ENCODE measurements around the gene COX20.

The COX20 gene

GRCh38 chr1:244851546-244852231 lies 16.2 kb downstream of the COX20 start:
- TF ChIP-seq CTCF (IDR thresholded peaks at IDR 0.05; ENCODE audit: low read depth, low read length) = no peak
- H3K4me3 ChIP-seq (ENCODE audit: low read depth, low read length) = no peak overlapping the region

- no peak overlapping the region for H3K4me3 ChIP-seq (ENCODE audit: low read depth, low read length)
- TF ChIP-seq CTCF (IDR thresholded peaks at IDR 0.05; ENCODE audit: low read depth, low read length) = no peak
These were observed 17.2 kb downstream of the COX20 start for GRCh38 chr1:244852694-244853093.

- H3K4me3 ChIP-seq (ENCODE audit: low read depth, low read length) = no peak overlapping the region
- TF ChIP-seq CTCF (IDR thresholded peaks at IDR 0.05; ENCODE audit: low read depth, low read length) = no peak
These were observed 18.7 kb downstream of the COX20 start for GRCh38 chr1:244854166-244854565.

- H3K4me3 ChIP-seq (ENCODE audit: low read depth, low read length) = no peak overlapping the region
- TF ChIP-seq CTCF (IDR thresholded peaks at IDR 0.05; ENCODE audit: low read depth, low read length) = no peak
These were observed 19.6 kb downstream of the COX20 start for GRCh38 chr1:244854865-244855578.

- H3K4me3 ChIP-seq (ENCODE audit: low read depth, low read length) = no peak overlapping the region
- no peak for TF ChIP-seq CTCF (IDR thresholded peaks at IDR 0.05; ENCODE audit: low read depth, low read length)
These were observed 22.3 kb downstream of the COX20 start for GRCh38 chr1:244857761-244858160.

GRCh38 chr1:244858357-244858756 lies 22.9 kb downstream of the COX20 start:
- H3K4me3 ChIP-seq (ENCODE audit: low read depth, low read length) = no peak overlapping the region
- TF ChIP-seq CTCF (IDR thresholded peaks at IDR 0.05; ENCODE audit: low read depth, low read length) = no peak

GRCh38 chr1:244860078-244860477 lies 24.6 kb downstream of the COX20 start:
- H3K4me3 ChIP-seq (ENCODE audit: low read depth, low read length) = peak overlapping the region; percentile 100; the same call in 1 of the 2 replicates
- TF ChIP-seq CTCF (IDR thresholded peaks at IDR 0.05; ENCODE audit: low read depth, low read length) = no peak

Measured in WI38 (cell line).